ENCODE results near the gene OPN1MW3.

The OPN1MW3 gene

DNA sequence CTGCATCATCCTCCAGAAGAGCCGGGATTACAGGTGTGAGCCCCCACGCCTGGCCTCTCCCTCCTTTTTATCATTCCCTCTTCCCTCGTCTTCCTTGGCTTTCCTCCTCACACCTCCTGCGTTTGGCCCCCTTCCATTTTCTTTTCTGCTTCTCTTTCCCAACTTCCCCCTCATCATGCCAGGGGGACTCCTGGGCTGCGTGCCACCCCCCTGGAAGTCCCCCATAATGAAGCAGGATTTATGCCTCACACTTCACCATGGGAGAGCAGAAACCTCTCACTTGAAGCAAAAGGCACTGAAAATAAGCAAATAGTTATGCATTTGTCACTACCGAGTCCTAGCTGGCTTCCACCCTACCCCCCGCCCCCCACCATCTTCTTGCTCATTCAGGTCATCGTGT lies 46.1 kb downstream of the OPN1MW3 start:
- no peak overlapping the region for H3K4me2 ChIP-seq
- H3K27me3 ChIP-seq: peaks cover 78% of the 10 kb centered on the region
- no peaks in the 10 kb centered on the region; the same call in 1 of the 2 replicates for H4K20me1 ChIP-seq
- no peaks in the 10 kb centered on the region for H3K36me3 ChIP-seq
- no peak overlapping the region for H3K27ac ChIP-seq
- no peaks in the 10 kb centered on the region for H3K9me3 ChIP-seq
- H3K4me3 ChIP-seq: no peak overlapping the region
- no peak for TF ChIP-seq Cebpa-rat (IDR thresholded peaks at IDR 0.05)
- H3K4me1 ChIP-seq: peaks cover 2% of the 10 kb centered on the region; the same call in 1 of the 2 replicates
- H3K9ac ChIP-seq: no peak overlapping the region

DNA sequence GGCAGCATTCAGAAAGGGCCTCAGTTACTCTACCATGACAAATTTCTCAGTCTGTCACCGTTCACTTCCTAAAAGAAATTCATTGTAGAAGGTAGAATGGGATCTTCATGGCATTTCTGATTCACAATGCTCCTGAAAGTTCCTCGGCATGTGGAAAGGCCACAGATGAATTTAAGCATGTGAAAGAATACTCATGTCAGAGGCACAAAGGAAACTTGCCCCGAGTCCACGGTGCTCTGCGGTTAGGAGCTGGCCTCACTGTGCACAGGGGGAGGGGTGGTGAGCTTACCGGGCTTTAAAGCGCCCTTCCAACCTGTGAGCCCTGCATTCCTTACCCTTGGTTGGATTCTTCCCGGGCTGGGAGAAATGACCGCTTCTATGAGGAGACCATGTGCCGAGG lies 47.5 kb downstream of the OPN1MW3 start:
- Histone ChIP-seq H3K9ac (no peak overlapping the region), H3K27me3 (peaks cover 85% of the 10 kb centered on the region), H3K27ac (no peak overlapping the region), H4K20me1 (no peaks in the 10 kb centered on the region; the same call in 1 of the 2 replicates), H3K4me3 (no peak overlapping the region), H3K4me1 (peaks cover 5% of the 10 kb centered on the region; the same call in 1 of the 2 replicates), H3K4me2 (no peak overlapping the region), H3K36me3 (no peaks in the 10 kb centered on the region), H3K9me3 (no peaks in the 10 kb centered on the region)
- TF ChIP-seq Cebpa-rat (IDR thresholded peaks at IDR 0.05): no peak

DNA sequence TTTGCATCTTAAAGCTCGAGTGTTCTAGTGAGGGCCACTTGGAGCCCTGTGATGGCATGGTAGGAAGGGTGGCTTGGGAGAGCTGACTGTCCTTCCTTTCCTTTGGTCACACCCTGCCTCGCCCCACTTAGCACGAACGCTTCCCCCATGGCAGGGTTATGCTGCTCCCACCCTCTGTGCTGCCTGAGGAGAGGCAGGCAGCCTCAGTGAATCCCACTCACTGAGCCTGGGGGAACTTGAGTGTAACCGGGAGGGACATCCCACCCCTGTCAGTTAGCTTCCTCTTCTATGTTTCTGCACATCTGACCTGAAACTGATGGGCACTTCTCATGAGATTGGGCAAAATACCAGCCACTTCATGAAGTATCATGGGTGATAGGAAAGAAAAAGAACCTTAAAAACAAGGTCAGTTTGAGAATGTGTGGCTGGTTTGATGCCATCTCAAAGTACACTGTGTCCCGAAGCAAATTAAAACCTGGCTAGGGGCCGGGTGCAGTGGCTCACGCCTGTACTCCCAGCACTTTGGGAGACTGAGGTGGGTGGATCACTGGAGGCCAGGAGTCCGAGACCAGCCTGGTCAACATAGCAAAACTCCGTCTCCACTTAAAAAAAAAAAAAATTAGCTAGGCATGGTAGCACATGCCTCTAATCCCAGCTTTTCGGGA lies 48.3 kb downstream of the OPN1MW3 start:
- H3K4me1 ChIP-seq: peaks cover 5% of the 10 kb centered on the region; the same call in 1 of the 2 replicates
- H3K4me3 ChIP-seq: no peak overlapping the region
- H3K9me3 ChIP-seq: no peaks in the 10 kb centered on the region
- peaks cover 85% of the 10 kb centered on the region for H3K27me3 ChIP-seq
- H3K27ac ChIP-seq: no peak overlapping the region
- no peaks in the 10 kb centered on the region for H3K36me3 ChIP-seq
- no peak for TF ChIP-seq Cebpa-rat (IDR thresholded peaks at IDR 0.05)
- H4K20me1 ChIP-seq: no peaks in the 10 kb centered on the region; the same call in 1 of the 2 replicates
- H3K9ac ChIP-seq: no peak overlapping the region
- no peak overlapping the region for H3K4me2 ChIP-seq

DNA sequence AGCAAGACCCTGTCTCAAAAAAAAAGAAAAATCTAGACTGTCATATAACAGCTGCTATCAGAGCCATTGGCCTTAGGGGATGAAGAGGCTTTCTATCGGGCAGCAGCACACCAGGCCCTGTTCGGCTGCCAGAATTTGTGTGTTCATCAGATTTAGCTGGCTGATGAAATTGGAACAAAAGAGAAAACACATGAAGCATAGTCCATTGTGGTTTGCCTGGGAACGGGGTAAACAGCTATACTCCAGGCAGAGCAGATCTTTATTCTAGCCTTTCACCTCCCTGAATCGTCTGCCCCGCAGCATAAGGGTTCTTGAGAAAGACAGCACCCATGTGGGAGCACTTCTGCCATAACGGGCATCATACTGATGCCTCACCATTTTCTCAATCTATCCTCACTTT lies 49.8 kb downstream of the OPN1MW3 start:
- H4K20me1 ChIP-seq: no peaks in the 10 kb centered on the region; the same call in 1 of the 2 replicates

DNA sequence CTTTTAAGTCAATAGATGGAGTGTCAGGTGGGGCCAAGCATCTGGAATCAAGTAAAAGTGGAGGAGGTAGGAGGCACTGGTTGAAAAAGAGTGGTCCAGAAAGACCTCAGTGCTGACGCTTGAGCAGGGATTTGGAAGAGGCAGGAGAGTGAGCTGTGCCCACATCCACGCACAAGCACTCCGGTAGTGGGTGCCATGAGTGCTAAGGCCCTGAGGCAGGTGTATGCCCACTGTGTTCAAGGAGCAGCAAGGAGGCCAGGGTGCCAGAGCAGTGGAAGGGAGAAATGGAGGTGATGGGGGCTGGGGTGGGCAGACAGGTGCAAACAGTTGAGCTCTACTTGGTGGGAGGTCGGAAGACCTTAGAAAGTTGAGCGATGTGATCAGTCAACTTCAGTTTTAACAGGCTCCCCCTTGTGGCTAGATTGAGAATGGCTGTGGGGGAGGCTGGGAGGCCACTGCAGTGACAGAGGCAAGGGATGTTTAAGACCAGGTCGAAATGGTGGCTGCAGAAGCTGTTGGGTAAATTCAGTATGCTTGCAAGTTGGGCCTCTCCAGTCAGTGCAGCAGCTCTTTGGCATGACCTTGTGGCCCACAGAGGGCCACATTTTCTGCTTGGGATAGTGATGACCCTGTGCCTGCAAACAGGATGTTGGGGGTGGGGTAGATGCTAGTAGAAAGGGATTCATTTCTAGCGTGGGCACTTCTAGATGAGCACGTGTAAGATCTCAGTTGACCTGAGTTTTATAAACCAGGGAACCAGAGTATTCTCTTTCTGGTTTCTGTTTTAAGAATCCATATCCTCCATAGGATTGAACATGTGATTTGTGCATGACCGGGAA lies 50.9 kb downstream of the OPN1MW3 start:
- no peaks in the 10 kb centered on the region; the same call in 1 of the 2 replicates for H4K20me1 ChIP-seq
- H3K27me3 ChIP-seq: peaks cover 91% of the 10 kb centered on the region
- H3K4me1 ChIP-seq: peaks cover 5% of the 10 kb centered on the region; the same call in 1 of the 2 replicates
- no peaks in the 10 kb centered on the region for H3K36me3 ChIP-seq
- H3K27ac ChIP-seq: no peak overlapping the region
- no peaks in the 10 kb centered on the region for H3K9me3 ChIP-seq
- no peak overlapping the region for H3K4me3 ChIP-seq
- no peak overlapping the region for H3K4me2 ChIP-seq
- no peak overlapping the region for H3K9ac ChIP-seq
- TF ChIP-seq Cebpa-rat (IDR thresholded peaks at IDR 0.05): no peak

More for the DNA sequence above, 49.8 kb downstream of the OPN1MW3 start:
- H3K9ac ChIP-seq: no peak overlapping the region
- no peak overlapping the region for H3K27ac ChIP-seq
- H3K36me3 ChIP-seq: no peaks in the 10 kb centered on the region
- peaks cover 5% of the 10 kb centered on the region; the same call in 1 of the 2 replicates for H3K4me1 ChIP-seq
- no peak for TF ChIP-seq Cebpa-rat (IDR thresholded peaks at IDR 0.05)
- no peak overlapping the region for H3K4me2 ChIP-seq
- H3K4me3 ChIP-seq: no peak overlapping the region
- no peaks in the 10 kb centered on the region for H3K9me3 ChIP-seq
- H3K27me3 ChIP-seq: peaks cover 88% of the 10 kb centered on the region

DNA sequence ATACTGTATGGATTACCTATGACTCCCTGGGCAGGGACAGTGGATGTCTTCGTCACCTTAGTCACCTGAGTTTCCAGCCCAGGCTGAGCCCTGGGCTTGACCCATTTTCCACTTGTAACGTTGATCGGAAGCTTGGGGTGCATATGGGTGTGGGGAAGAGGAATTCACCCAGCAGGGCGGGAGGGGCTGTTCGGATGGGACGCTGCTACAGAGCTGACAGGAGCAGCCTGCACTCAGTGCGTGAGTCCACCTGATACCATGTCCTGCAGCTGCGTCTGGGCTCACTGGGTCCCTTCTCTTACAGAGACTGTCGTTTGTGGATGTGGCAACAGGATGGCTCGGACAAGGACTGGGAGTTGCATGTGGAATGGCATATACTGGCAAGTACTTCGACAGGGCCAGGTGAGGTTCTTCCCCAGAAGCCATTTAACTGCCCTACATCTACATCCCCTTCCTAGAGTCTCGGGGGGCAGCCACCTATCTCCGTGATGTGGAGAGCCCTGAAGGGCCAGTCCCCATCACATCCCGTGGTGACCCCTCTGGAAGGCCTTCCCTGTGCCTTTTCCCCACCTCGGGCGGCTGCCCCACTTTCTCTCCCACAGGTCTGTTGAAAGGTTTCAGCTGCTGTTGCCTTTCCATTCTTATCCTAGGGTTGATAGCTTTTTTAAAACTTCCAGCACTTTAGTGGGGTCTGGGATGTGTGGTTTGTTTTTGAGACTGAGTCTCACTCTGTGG lies 51.8 kb downstream of the OPN1MW3 start:
- H3K9ac ChIP-seq: no peak overlapping the region
- no peak overlapping the region for H3K4me2 ChIP-seq
- no peaks in the 10 kb centered on the region for H3K9me3 ChIP-seq
- peaks cover 5% of the 10 kb centered on the region; the same call in 1 of the 2 replicates for H3K4me1 ChIP-seq
- peaks cover 94% of the 10 kb centered on the region for H3K27me3 ChIP-seq
- H3K4me3 ChIP-seq: no peak overlapping the region
- no peak for TF ChIP-seq Cebpa-rat (IDR thresholded peaks at IDR 0.05)
- H4K20me1 ChIP-seq: no peaks in the 10 kb centered on the region; the same call in 1 of the 2 replicates
- H3K36me3 ChIP-seq: no peaks in the 10 kb centered on the region
- H3K27ac ChIP-seq: no peak overlapping the region

DNA sequence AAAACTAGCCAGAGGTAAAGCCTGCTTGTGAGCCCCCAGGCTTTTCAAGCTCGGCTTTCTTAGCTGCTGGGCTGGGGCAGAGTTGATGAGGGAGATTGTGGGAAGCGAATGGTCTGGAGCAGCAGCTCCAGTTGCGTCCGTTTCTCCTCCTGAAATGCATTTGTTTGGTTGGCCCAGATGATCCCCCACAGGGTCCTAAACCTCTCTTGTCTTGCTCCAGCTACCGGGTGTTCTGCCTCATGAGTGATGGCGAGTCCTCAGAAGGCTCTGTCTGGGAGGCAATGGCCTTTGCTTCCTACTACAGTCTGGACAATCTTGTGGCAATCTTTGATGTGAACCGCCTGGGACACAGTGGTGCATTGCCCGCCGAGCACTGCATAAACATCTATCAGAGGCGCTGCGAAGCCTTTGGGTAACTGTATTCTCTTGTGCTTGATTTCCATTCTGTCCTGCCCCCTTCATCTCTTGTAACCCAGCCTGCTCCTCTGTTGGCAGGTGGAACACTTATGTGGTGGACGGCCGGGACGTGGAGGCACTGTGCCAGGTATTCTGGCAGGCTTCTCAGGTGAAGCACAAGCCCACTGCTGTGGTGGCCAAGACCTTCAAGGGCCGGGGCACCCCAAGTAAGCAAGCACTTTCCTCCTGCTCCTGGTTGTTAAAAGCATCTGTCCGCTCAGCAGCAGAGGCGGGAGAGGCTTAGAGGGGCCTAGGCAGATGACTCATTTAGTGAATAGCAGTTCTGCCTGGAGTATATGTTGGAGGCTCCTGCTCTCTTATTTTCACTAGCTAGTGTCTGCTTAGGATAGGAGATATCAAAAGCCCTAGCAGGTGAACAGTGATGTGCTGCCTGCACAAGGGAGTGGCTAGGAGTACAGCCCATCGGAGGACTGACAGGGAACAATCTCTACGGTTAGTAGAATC lies 53.5 kb downstream of the OPN1MW3 start:
- no peaks in the 10 kb centered on the region; the same call in 1 of the 2 replicates for H4K20me1 ChIP-seq
- H3K27ac ChIP-seq: no peak overlapping the region
- H3K27me3 ChIP-seq: peaks cover 93% of the 10 kb centered on the region
- H3K4me1 ChIP-seq: peaks cover 5% of the 10 kb centered on the region; the same call in 1 of the 2 replicates
- no peaks in the 10 kb centered on the region for H3K9me3 ChIP-seq
- H3K9ac ChIP-seq: no peak overlapping the region
- no peaks in the 10 kb centered on the region for H3K36me3 ChIP-seq
- TF ChIP-seq Cebpa-rat (IDR thresholded peaks at IDR 0.05): no peak
- H3K4me2 ChIP-seq: no peak overlapping the region
- H3K4me3 ChIP-seq: no peak overlapping the region

DNA sequence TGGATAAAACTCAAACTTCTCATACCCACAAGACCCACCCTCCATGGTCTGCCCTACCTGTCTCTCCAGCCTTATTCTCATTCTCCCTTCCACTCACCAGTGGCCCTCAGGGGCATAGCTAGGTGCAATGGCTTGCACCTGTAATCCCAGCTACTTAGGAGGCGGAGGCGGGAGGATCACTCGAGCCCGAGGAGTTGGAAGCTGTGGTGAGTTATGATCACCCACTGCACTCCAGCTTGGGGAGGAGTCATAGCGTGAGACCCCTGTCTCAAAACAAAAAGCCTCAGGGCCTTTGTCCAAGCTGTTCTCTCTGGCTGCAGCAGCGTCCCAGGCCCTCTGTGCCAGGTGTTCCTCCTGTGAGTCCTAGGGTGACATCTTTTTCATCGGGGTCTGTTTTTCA lies 54.7 kb downstream of the OPN1MW3 start:
- H3K9ac ChIP-seq: no peak overlapping the region
- H4K20me1 ChIP-seq: no peaks in the 10 kb centered on the region; the same call in 1 of the 2 replicates
- TF ChIP-seq Cebpa-rat (IDR thresholded peaks at IDR 0.05): no peak
- H3K27me3 ChIP-seq: peaks cover 92% of the 10 kb centered on the region
- no peak overlapping the region for H3K4me2 ChIP-seq
- H3K4me3 ChIP-seq: no peak overlapping the region
- H3K36me3 ChIP-seq: no peaks in the 10 kb centered on the region
- H3K4me1 ChIP-seq: peaks cover 5% of the 10 kb centered on the region; the same call in 1 of the 2 replicates
- H3K9me3 ChIP-seq: no peaks in the 10 kb centered on the region
- H3K27ac ChIP-seq: no peak overlapping the region
